Gastrocnemius medialis (tissue), 4 donors: ENCODE measurements around the gene MRPL11. TPM values are rescaled to one million over a fixed set of nuclear protein-coding genes. Genes with fewer than 3 reads are reported as not detected.
"Not testable (repeated sequence)": the region's sequence is repeated elsewhere in the genome, so short reads cannot be mapped to it uniquely, and the experiment has no call there.

Experiments
- ATAC-seq, 2 donors: fragments of 150-250 bp; one replicate each; pipeline ENCODE4 v1.9.1; 2016
- DNase-seq, 2 donors: peaks; one replicate each; pipeline ENCODE4 v3.0.0-alpha.2; 2019
- H3K27ac ChIP-seq, 4 donors: fragments of 200-600 bp; sonication (generic); 1 replicate in 1 of 4; 2 replicates in 3 of 4; pipeline ENCODE4 v1.5.1; 2016 to 2018; ENCODE audit warnings: mild to moderate bottlenecking in 2 of 4, moderate library complexity in 1 of 4
- H3K27me3 ChIP-seq, 3 donors: fragments of 200-600 bp; sonication (generic) in 2 of 3; 1 replicate in 1 of 3; 2 replicates in 2 of 3; pipeline versions ENCODE4 v1.5.1 to v1.6.0; 2016 to 2019; ENCODE audit warnings: mild to moderate bottlenecking in 1 of 3, moderate library complexity in 1 of 3
- H3K36me3 ChIP-seq, 2 donors: fragments of 200-600 bp; sonication (generic) in 1 of 2; one replicate each; pipeline ENCODE4 v1.5.1; 2017 to 2018
- H3K4me1 ChIP-seq, 2 donors: fragments of 200-600 bp; sonication (generic) in 1 of 2; one replicate each; pipeline ENCODE4 v1.5.1; 2016 to 2017; ENCODE audit warnings: mild to moderate bottlenecking in 2 of 2
- H3K4me3 ChIP-seq, 4 donors: fragments of 200-600 bp; sonication (generic) in 3 of 4; 1 replicate in 1 of 4; 2 replicates in 3 of 4; pipeline ENCODE4 v1.5.1; 2016 to 2019; ENCODE audit warnings: mild to moderate bottlenecking in 2 of 4
- H3K9me3 ChIP-seq, 3 donors: fragments of 200-600 bp; sonication (generic) in 2 of 3; 1 replicate in 1 of 3; 2 replicates in 2 of 3; pipeline ENCODE4 v1.5.1; 2016 to 2019
- POLR2A ChIP-seq, 2 donors: fragments of 450-650 bp; IDR thresholded peaks; one replicate each; pipeline ENCODE4 v1.6.1; 2017; ENCODE audit warnings: antibody characterized with exemption in 2 of 2, mild to moderate bottlenecking in 2 of 2, moderate library complexity in 2 of 2
- in situ Hi-C, 4 donors: fragments of 200-750 bp; cut with MboI; loops; one replicate each; pipeline versions ENCODE4 v1.15.0 to v1.8.0; 2017; ENCODE audit warnings: low sequenced_read_pairs in 4 of 4
- intact Hi-C: fragments of 100-400 bp; cut with DNase I; formaldehyde crosslinking; loops from one replicate; pipeline ENCODE4 v1.15.1; 2023; ENCODE audit warnings: low total_unique reads
- total RNA-seq, 4 donors: library from RNA; depleted of rRNA; stranded (reverse); fragments of >200 nt; gene quantifications; one replicate each; pipeline versions ENCODE4 v1.1.0 to v1.2.3, GENCODE V29; 2016
- TF ChIP-seq, protein P1 (sequence below), 5 experiments: fragments of 450-650 bp in 3 of 5; fragments of 200-600 bp in 2 of 5; sonication (generic) in 2 of 5; IDR thresholded peaks in 4 of 5; conservative IDR thresholded peaks in 1 of 5; 1 replicate in 4 of 5; 2 replicates in 1 of 5; pipeline ENCODE4 v1.5.1; 2016 to 2019; ENCODE audit warnings: antibody characterized with exemption in 5 of 5, mild to moderate bottlenecking in 3 of 5, moderate library complexity in 3 of 5

The MRPL11 gene
- total RNA-seq, 4 donors from 2014 or later, result 35.1 to 64.1 (median 52.5) TPM

DNA sequence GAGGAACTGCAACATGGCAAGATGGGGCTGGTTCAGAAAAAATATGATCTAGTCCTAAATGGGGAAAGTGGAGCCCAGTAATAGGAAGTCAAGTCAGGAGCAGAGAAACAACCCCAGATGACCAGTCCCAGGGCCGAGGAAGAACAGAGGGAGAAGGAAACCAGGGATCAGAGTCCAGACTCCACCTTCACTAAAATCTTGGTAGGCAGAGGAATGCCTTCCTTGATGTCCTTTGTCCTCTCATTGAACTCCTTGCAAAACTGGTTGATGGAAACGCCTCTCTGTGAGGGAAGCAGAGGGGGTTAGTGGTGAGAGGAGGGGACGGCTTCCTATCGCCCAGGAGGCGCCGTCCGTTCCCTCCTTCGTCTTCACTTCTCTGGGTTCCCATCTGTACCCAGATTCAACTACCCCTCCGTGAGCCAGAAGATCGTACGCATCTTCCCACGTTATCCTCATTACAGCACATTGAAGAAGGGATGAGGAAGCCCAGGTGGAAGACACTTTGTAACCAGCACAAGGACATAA, 607 bp downstream of the MRPL11 start:
- no peak for DNase-seq
- peaks cover 0 to 28% of the 10 kb centered on the region in 2 donors for H3K36me3 ChIP-seq
- peaks cover 5 to 14% of the 10 kb centered on the region in 2 donors for H3K4me1 ChIP-seq
- TF ChIP-seq, protein P1, sequence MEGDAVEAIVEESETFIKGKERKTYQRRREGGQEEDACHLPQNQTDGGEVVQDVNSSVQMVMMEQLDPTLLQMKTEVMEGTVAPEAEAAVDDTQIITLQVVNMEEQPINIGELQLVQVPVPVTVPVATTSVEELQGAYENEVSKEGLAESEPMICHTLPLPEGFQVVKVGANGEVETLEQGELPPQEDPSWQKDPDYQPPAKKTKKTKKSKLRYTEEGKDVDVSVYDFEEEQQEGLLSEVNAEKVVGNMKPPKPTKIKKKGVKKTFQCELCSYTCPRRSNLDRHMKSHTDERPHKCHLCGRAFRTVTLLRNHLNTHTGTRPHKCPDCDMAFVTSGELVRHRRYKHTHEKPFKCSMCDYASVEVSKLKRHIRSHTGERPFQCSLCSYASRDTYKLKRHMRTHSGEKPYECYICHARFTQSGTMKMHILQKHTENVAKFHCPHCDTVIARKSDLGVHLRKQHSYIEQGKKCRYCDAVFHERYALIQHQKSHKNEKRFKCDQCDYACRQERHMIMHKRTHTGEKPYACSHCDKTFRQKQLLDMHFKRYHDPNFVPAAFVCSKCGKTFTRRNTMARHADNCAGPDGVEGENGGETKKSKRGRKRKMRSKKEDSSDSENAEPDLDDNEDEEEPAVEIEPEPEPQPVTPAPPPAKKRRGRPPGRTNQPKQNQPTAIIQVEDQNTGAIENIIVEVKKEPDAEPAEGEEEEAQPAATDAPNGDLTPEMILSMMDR (IDR thresholded peaks at IDR 0.05 in 4 of 5, conservative IDR thresholded peaks at IDR 0.05 in 1 of 5), result no peak
- no peak for TF ChIP-seq POLR2A (IDR thresholded peaks at IDR 0.05)
- no peak for ATAC-seq
- intact Hi-C loops (loop anchor here (1.0 to 2.0 kb wide), 3 partner anchors 20 to 43 kb away; partner anchors contain the start of gene DPP3), in situ Hi-C loops (no loop called here)
- H3K4me3 ChIP-seq, result peak overlapping the region; percentile 91 to 95 (median 92)
- no peaks in the 10 kb centered on the region for H3K27me3 ChIP-seq
- H3K27ac ChIP-seq, result peak overlapping the region; percentile 81 to 97 (median 84)
- H3K9me3 ChIP-seq, result no peaks in the 10 kb centered on the region

DNA sequence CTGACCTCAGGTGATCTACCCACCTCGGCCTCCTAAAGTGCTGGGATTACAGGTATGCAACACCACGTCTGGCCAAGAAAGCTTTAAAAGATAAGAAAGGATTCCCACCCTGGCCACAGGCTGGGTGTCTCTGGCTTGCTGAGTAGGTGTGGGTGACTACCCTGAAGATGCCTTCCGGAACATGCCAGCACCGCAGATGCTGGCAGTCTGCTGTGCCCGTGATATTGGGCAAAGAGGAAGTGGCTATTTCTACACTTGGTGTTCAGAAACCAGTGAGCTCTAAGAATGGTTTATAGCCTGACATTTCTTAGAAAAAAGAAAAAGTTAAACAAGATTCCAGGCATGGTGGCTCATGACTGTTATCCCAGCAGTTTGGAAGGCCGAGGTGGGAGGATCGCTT, 6.1 kb downstream of the MRPL11 start:
- H3K27ac ChIP-seq, result no peak overlapping the region
- no peaks in the 10 kb centered on the region for H3K27me3 ChIP-seq
- in situ Hi-C loops, result no loop called here
- intact Hi-C loops, result no loop called here
- no peak for DNase-seq
- no peak overlapping the region for H3K4me3 ChIP-seq
- TF ChIP-seq, protein P1 (IDR thresholded peaks at IDR 0.05 in 4 of 5, conservative IDR thresholded peaks at IDR 0.05 in 1 of 5), result no peak
- TF ChIP-seq POLR2A (IDR thresholded peaks at IDR 0.05), result no peak
- no peaks in the 10 kb centered on the region for H3K9me3 ChIP-seq
- ATAC-seq, result no peak
- peaks cover 0 to 5% of the 10 kb centered on the region in 2 donors for H3K4me1 ChIP-seq
- peaks cover 0 to 28% of the 10 kb centered on the region in 2 donors for H3K36me3 ChIP-seq

DNA sequence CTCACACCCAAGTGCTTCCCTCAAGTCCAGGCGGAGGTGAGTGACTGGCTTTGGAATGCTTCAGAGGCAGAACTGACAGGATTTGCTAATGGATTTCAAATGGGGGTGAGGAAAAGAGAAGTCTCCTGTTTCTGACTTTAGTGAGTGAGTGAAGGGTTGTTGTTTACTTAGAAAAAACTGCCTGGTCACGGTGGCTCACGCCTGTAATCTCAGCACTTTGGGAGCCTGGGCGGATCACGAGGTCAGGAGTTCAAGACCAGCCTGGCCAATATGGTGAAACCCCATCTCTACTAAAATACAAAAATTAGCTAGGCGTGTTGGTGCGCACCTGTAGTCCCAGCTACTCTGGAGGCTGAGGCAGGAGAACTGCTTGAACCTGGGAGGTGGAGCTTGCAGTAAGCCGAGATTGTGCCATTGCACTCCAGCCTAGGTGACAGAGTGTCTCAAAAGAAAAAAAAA, 6.7 kb downstream of the MRPL11 start:
- H3K27ac ChIP-seq, ATAC-seq, in situ Hi-C loops, DNase-seq, H3K4me3 ChIP-seq, H3K4me1 ChIP-seq, H3K9me3 ChIP-seq, H3K27me3 ChIP-seq, intact Hi-C loops: not testable (repeated sequence)
- H3K36me3 ChIP-seq, result peaks cover 0 to 28% of the 10 kb centered on the region in 2 donors

DNA sequence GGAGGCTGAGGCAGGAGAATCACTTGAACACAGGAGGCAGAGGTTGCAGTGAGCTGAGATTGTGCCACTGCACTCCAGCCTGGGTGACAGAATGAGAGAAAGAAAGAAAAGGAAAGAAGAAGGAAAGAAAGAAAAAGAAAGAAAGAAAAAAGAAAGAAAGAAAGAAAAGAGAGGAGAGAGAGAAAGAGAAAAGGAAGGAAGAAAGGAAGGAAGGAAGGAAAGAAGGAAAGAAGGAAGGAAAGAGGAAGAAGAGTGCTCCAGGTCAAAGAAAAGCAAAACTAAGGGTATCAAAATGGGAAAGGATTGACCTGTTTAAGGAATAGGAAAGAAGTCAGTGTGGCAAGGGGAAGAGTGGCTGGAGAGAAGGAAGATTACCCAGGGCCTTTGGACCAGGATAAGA, 7.4 kb downstream of the MRPL11 start:
- H3K4me1 ChIP-seq, H3K9me3 ChIP-seq, H3K4me3 ChIP-seq, DNase-seq, intact Hi-C loops, H3K27ac ChIP-seq, ATAC-seq, in situ Hi-C loops, H3K27me3 ChIP-seq: not testable (repeated sequence)
- peaks cover 0 to 28% of the 10 kb centered on the region in 2 donors for H3K36me3 ChIP-seq

DNA sequence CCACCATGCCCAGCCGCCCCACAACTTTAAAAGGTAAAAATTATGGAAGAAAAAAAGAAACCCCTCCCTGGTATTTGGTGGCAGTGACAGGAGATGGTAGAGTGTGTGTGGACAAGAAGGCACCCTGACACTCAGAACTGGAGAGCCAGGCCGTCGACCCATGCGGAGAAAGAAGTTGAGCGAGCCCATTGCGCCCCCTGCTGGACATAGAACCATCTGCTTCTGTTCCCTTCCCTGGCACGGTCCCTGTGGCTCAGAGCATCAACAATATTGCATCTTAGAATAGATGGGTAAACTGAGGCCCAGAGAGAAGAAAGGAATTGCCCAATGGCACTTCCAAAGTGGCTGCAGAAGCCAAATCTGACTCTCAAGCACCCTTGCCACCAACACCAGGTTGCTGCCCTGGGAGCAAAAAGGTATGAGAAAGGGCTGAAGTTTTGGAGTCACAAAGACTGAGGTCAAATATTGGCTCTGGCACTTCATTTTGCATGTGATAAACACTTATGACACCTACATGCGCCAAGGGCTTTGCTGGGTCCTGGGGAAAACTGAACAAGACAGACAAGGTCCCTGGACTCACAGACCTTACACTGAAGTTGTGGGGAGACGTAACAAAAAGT, 8.6 kb downstream of the MRPL11 start:
- ATAC-seq, result peak; percentile 54 to 89
- Histone ChIP-seq H3K36me3 (peaks cover 0 to 16% of the 10 kb centered on the region in 2 donors), H3K9me3 (no peaks in the 10 kb centered on the region), H3K27ac (no peak overlapping the region), H3K4me3 (no peak overlapping the region), H3K4me1 (no peaks in the 10 kb centered on the region), H3K27me3 (no peaks in the 10 kb centered on the region)
- in situ Hi-C loops, result no loop called here
- peak; percentile 41 to 57 for DNase-seq
- intact Hi-C loops, result loop anchor here (1.0 kb wide), 1 partner anchor 22 kb away; no protein-coding TSS in a partner anchor
- TF ChIP-seq, protein P1 (IDR thresholded peaks at IDR 0.05 in 4 of 5, conservative IDR thresholded peaks at IDR 0.05 in 1 of 5), result peak; percentile 54 to 85 (median 78)
- no peak for TF ChIP-seq POLR2A (IDR thresholded peaks at IDR 0.05)
